ENCODE measurements around the gene CAMSAP1.

DNA sequence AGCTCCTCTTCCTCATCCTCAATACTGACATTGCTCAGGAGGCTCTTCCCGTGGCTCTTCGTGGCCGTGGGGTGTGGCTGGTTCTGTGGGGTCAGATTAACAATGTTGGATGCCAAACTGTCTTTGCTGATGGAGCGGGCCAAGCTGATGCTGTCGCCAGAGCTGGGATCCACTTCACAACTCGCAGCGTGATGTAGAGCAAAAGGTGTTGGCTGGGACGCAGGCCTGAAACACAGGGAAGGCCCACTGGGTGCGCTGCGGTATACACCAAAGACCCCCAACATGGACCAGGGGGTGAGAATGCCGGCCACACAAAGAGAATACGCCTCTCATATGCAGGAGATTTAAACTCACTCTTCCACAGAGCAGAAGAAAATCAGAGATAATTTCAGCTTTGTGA lies 84.3 kb downstream of the CAMSAP1 start:
- TF ChIP-seq EZH2phosphoT487 (IDR thresholded peaks at IDR 0.05; ENCODE audit: insufficient read depth, low read depth), result no peak
- TF ChIP-seq EZH2 (IDR thresholded peaks at IDR 0.05; ENCODE audit: insufficient read depth, poor library complexity, severe bottlenecking), result no peak

Measured in GM23248 (cell line).